ENCODE measurements around the gene CYSTM1.
A peak's percentile ranks its signal among the peaks of the same experiment; 100 is the strongest.

CYSTM1 gene

GRCh38 chr5:140246378-140247122 lies 71.6 kb downstream of the CYSTM1 start:
- H3F3A ChIP-seq (ENCODE audit: insufficient read depth, low read length) = peaks cover 5% of the 10 kb centered on the region; the same call in 1 of the 2 replicates
- peak overlapping the region; percentile 44 for H3K9ac ChIP-seq (ENCODE audit: low read length)
- no peak for TF ChIP-seq EZH2 (IDR thresholded peaks at IDR 0.05; ENCODE audit: borderline replicate concordance, low read length)
- TF ChIP-seq CTCF (IDR thresholded peaks at IDR 0.05; ENCODE audit: low read length) = no peak
- H3K27ac ChIP-seq (ENCODE audit: low read depth, low read length, poor library complexity, severe bottlenecking) = peak overlapping the region; percentile 79
- peak overlapping the region; percentile 59 for H3K4me2 ChIP-seq (ENCODE audit: low read length)
- H3K4me1 ChIP-seq (ENCODE audit: insufficient read depth, low read length, severe bottlenecking) = peaks cover 64% of the 10 kb centered on the region
- H3K27me3 ChIP-seq (ENCODE audit: insufficient read depth, low read length) = no peaks in the 10 kb centered on the region
- no peaks in the 10 kb centered on the region for H3K9me2 ChIP-seq (ENCODE audit: low read depth, low read length)
- H3K4me3 ChIP-seq (ENCODE audit: low read depth, low read length, poor library complexity, severe bottlenecking) = peak overlapping the region; percentile 14
- no peaks in the 10 kb centered on the region for H3K9me3 ChIP-seq (ENCODE audit: low read length)
- no peak overlapping the region for H2AFZ ChIP-seq (ENCODE audit: low read length)
- no peaks in the 10 kb centered on the region; the same call in 1 of the 2 replicates for H3K79me2 ChIP-seq (ENCODE audit: insufficient read depth, low read length)
- no peaks in the 10 kb centered on the region for H4K20me1 ChIP-seq (ENCODE audit: insufficient read depth, low read length)
- peaks cover 13% of the 10 kb centered on the region; the same call in 1 of the 2 replicates for H3K36me3 ChIP-seq (ENCODE audit: insufficient read depth, low read length)

GRCh38 chr5:140248414-140248813 lies 73.4 kb downstream of the CYSTM1 start:
- peak overlapping the region; percentile 80 for H3K27ac ChIP-seq (ENCODE audit: low read depth, low read length, poor library complexity, severe bottlenecking)
- peaks cover 5% of the 10 kb centered on the region; the same call in 1 of the 2 replicates for H3F3A ChIP-seq (ENCODE audit: insufficient read depth, low read length)
- no peak overlapping the region for H2AFZ ChIP-seq (ENCODE audit: low read length)
- no peaks in the 10 kb centered on the region for H3K9me2 ChIP-seq (ENCODE audit: low read depth, low read length)
- peaks cover 13% of the 10 kb centered on the region; the same call in 1 of the 2 replicates for H3K36me3 ChIP-seq (ENCODE audit: insufficient read depth, low read length)
- TF ChIP-seq CTCF (IDR thresholded peaks at IDR 0.05; ENCODE audit: low read length) (no peak), EZH2 (IDR thresholded peaks at IDR 0.05; ENCODE audit: borderline replicate concordance, low read length) (no peak)
- H3K4me3 ChIP-seq (ENCODE audit: low read depth, low read length, poor library complexity, severe bottlenecking) = no peak overlapping the region
- no peaks in the 10 kb centered on the region for H3K9me3 ChIP-seq (ENCODE audit: low read length)
- no peaks in the 10 kb centered on the region for H4K20me1 ChIP-seq (ENCODE audit: insufficient read depth, low read length)
- no peaks in the 10 kb centered on the region for H3K27me3 ChIP-seq (ENCODE audit: insufficient read depth, low read length)
- no peak overlapping the region for H3K4me2 ChIP-seq (ENCODE audit: low read length)
- H3K79me2 ChIP-seq (ENCODE audit: insufficient read depth, low read length) = no peaks in the 10 kb centered on the region; the same call in 1 of the 2 replicates
- H3K9ac ChIP-seq (ENCODE audit: low read length) = no peak overlapping the region
- H3K4me1 ChIP-seq (ENCODE audit: insufficient read depth, low read length, severe bottlenecking) = peaks cover 82% of the 10 kb centered on the region

GRCh38 chr5:140249536-140249935 lies 74.5 kb downstream of the CYSTM1 start:
- H4K20me1 ChIP-seq (ENCODE audit: insufficient read depth, low read length) = no peaks in the 10 kb centered on the region

More at GRCh38 chr5:140249536-140249935, 74.5 kb downstream of the CYSTM1 start:
- H2AFZ ChIP-seq (ENCODE audit: low read length) = no peak overlapping the region
- H3K79me2 ChIP-seq (ENCODE audit: insufficient read depth, low read length) = no peaks in the 10 kb centered on the region; the same call in 1 of the 2 replicates
- TF ChIP-seq CTCF (IDR thresholded peaks at IDR 0.05; ENCODE audit: low read length) (no peak), EZH2 (IDR thresholded peaks at IDR 0.05; ENCODE audit: borderline replicate concordance, low read length) (no peak)
- H3K9me2 ChIP-seq (ENCODE audit: low read depth, low read length) = no peaks in the 10 kb centered on the region
- peaks cover 5% of the 10 kb centered on the region; the same call in 1 of the 2 replicates for H3F3A ChIP-seq (ENCODE audit: insufficient read depth, low read length)
- H3K4me3 ChIP-seq (ENCODE audit: low read depth, low read length, poor library complexity, severe bottlenecking) = no peak overlapping the region
- H3K9ac ChIP-seq (ENCODE audit: low read length) = peak overlapping the region; percentile 31; the same call in 1 of the 2 replicates
- peak overlapping the region; percentile 80 for H3K27ac ChIP-seq (ENCODE audit: low read depth, low read length, poor library complexity, severe bottlenecking)
- peak overlapping the region; percentile 10 for H3K4me2 ChIP-seq (ENCODE audit: low read length)
- H3K36me3 ChIP-seq (ENCODE audit: insufficient read depth, low read length) = peaks cover 13% of the 10 kb centered on the region; the same call in 1 of the 2 replicates
- H3K27me3 ChIP-seq (ENCODE audit: insufficient read depth, low read length) = no peaks in the 10 kb centered on the region
- peaks cover 80% of the 10 kb centered on the region for H3K4me1 ChIP-seq (ENCODE audit: insufficient read depth, low read length, severe bottlenecking)
- no peaks in the 10 kb centered on the region for H3K9me3 ChIP-seq (ENCODE audit: low read length)

All from OCI-LY1 (cell line).